ENCODE data around the gene EPHA8. TPM values are rescaled to one million over a fixed set of nuclear protein-coding genes. Genes with fewer than 3 reads are reported as not detected.

Gene EPHA8
- total and polyA plus RNA-seq, 2 donors (not counting 1 experiment from before 2014, with no cell fraction given), result not detected

- ChIA-PET POLR2A (no interaction called here), CTCF (no interaction called here)
- Mint-ChIP-seq H3K27ac (no peak overlapping the region), H3K4me3 (no peak overlapping the region), H3K9me3 (ENCODE audit: insufficient read depth) (no peaks in the 10 kb centered on the region), H3K4me1 (no peaks in the 10 kb centered on the region), H3K27me3 (peaks cover 7% of the 10 kb centered on the region)
- H3K4me3 ChIP-seq (ENCODE audit: control extremely low read depth in 1 of 5, extremely low read depth in 1 of 5, insufficient read depth in 1 of 5, low read depth in 2 of 5, low read length in 4 of 5), result no peak overlapping the region
- no peak overlapping the region for H3K27ac ChIP-seq (ENCODE audit: low read length in 2 of 2)
- intact Hi-C loops (cut with micrococcal nuclease), result no loop called here
- DNase-seq (no peak), ATAC-seq (ENCODE audit: low read depth) (no peak)
- no peak overlapping the region for H3K9ac ChIP-seq (ENCODE audit: low read length)
- TF ChIP-seq CTCF (IDR thresholded peaks at IDR 0.05) (no peak), EZH2 (IDR thresholded peaks at IDR 0.05; ENCODE audit: borderline replicate concordance, insufficient read depth, low read depth, low read length, poor library complexity, severe bottlenecking) (no peak)
- no peaks in the 10 kb centered on the region for H3K9me3 ChIP-seq (ENCODE audit: control extremely low read depth in 1 of 3, control insufficient read depth in 2 of 3, insufficient read depth in 1 of 3, low read length in 2 of 3)
- H4K20me1 ChIP-seq (ENCODE audit: control insufficient read depth, insufficient read depth, low read length, poor library complexity, severe bottlenecking), result no peaks in the 10 kb centered on the region
- no peaks in the 10 kb centered on the region for H3K27me3 ChIP-seq (replicated peaks in 1 of 4; ENCODE audit: control extremely low read depth in 1 of 4, control insufficient read depth in 3 of 4, insufficient read depth in 4 of 4, low read length in 3 of 4)
- H2AFZ ChIP-seq (ENCODE audit: insufficient read depth, low read depth, low read length, poor library complexity, severe bottlenecking), result no peak overlapping the region
- H3K4me1 ChIP-seq (ENCODE audit: control insufficient read depth in 2 of 2, insufficient read depth in 2 of 2, low read length in 2 of 2), result no peaks in the 10 kb centered on the region
- no peaks in the 10 kb centered on the region for H3K36me3 ChIP-seq (replicated peaks in 1 of 2; ENCODE audit: control extremely low read depth in 1 of 2, control insufficient read depth in 1 of 2, extremely low read depth in 1 of 2, insufficient read depth in 2 of 2, low read length in 1 of 2)
- 83% methylated on average over 3 of the region's 4 CpGs for WGBS (ENCODE audit: insufficient coverage)
- no peaks in the 10 kb centered on the region for H3K79me2 ChIP-seq (ENCODE audit: control insufficient read depth, insufficient read depth, low read length)
- H3K4me2 ChIP-seq (replicated peaks; ENCODE audit: low read depth, low read length, poor library complexity, severe bottlenecking), result no peak overlapping the region
These were observed 22.2 kb downstream of the EPHA8 start for GRCh38 chr1:22585471-22585870.

- Histone ChIP-seq H3K4me3 (ENCODE audit: control extremely low read depth in 1 of 5, extremely low read depth in 1 of 5, insufficient read depth in 1 of 5, low read depth in 2 of 5, low read length in 4 of 5) (no peak overlapping the region), H3K4me2 (replicated peaks; ENCODE audit: low read depth, low read length, poor library complexity, severe bottlenecking) (no peak overlapping the region), H3K36me3 (replicated peaks in 1 of 2; ENCODE audit: control extremely low read depth in 1 of 2, control insufficient read depth in 1 of 2, extremely low read depth in 1 of 2, insufficient read depth in 2 of 2, low read length in 1 of 2) (no peaks in the 10 kb centered on the region), H3K79me2 (ENCODE audit: control insufficient read depth, insufficient read depth, low read length) (no peaks in the 10 kb centered on the region), H2AFZ (ENCODE audit: insufficient read depth, low read depth, low read length, poor library complexity, severe bottlenecking) (no peak overlapping the region), H4K20me1 (ENCODE audit: control insufficient read depth, insufficient read depth, low read length, poor library complexity, severe bottlenecking) (no peaks in the 10 kb centered on the region), H3K27me3 (replicated peaks in 1 of 4; ENCODE audit: control extremely low read depth in 1 of 4, control insufficient read depth in 3 of 4, insufficient read depth in 4 of 4, low read length in 3 of 4) (no peaks in the 10 kb centered on the region), H3K4me1 (ENCODE audit: control insufficient read depth in 2 of 2, insufficient read depth in 2 of 2, low read length in 2 of 2) (no peaks in the 10 kb centered on the region), H3K9ac (ENCODE audit: low read length) (no peak overlapping the region), H3K27ac (ENCODE audit: low read length in 2 of 2) (no peak overlapping the region), H3K9me3 (ENCODE audit: control extremely low read depth in 1 of 3, control insufficient read depth in 2 of 3, insufficient read depth in 1 of 3, low read length in 2 of 3) (no peaks in the 10 kb centered on the region)
- ATAC-seq (ENCODE audit: low read depth), result no peak
- Mint-ChIP-seq H3K9me3 (ENCODE audit: insufficient read depth) (no peaks in the 10 kb centered on the region), H3K27ac (no peak overlapping the region), H3K27me3 (peaks cover 8% of the 10 kb centered on the region), H3K4me1 (no peaks in the 10 kb centered on the region), H3K4me3 (no peak overlapping the region)
- ChIA-PET CTCF (no interaction called here), POLR2A (no interaction called here)
- 88% methylated on average over 13 of the region's 19 CpGs for WGBS (ENCODE audit: insufficient coverage)
- no peak for DNase-seq
- intact Hi-C loops (cut with micrococcal nuclease), result no loop called here
- TF ChIP-seq CTCF (IDR thresholded peaks at IDR 0.05) (no peak), EZH2 (IDR thresholded peaks at IDR 0.05; ENCODE audit: borderline replicate concordance, insufficient read depth, low read depth, low read length, poor library complexity, severe bottlenecking) (no peak)
These were observed 23.3 kb downstream of the EPHA8 start for GRCh38 chr1:22586356-22587130.
